Heart left ventricle (tissue), 13 donors: ENCODE results near the gene CCDC54.

Experiments used
- POLR2A ChIP-seq, 2 donors: fragments of 450-650 bp; IDR thresholded peaks; one replicate each; pipeline ENCODE4 v1.6.1; 2017; ENCODE audit warnings: antibody characterized with exemption in 2 of 2, mild to moderate bottlenecking in 2 of 2, moderate library complexity in 2 of 2
- TF ChIP-seq, protein P1 (sequence below), 12 donors: fragments of 200-600 bp; sonication (generic) in 4 of 12; IDR thresholded peaks; one replicate each; pipeline versions ENCODE4 v1.5.0 to v1.8.0; 2018 to 2022; ENCODE audit warnings: antibody characterized with exemption in 12 of 12, mild to moderate bottlenecking in 5 of 12
- donor health status: ischemic (EF 13 %, LVEDD 7.1; RV severe dilation, severe dysfunction).
- donor health status: DM: no; HTN: yes; CAD: no.
- donor health status: DM: no; HTN: no; CAD: no.
- donor health status: ischemic (EF 25% LVEDD 6.9; RV normal size, moderate dysfunction).
- donor health status: ischemic (EF 25% LVEDD 5.7; RV mildly dilated, moderate dysfunction).
- donor health status: ischemic (EF 35%, LVEDD 5.7; RV mildly dilated, moderate dysfunction).
- donor health status: nonischemic (EF 11% LVEDD 7.7; RV severe dilation, severe dysfunction).
- donor health status: DM: yes; HTN: yes; CAD: no.
- donor health status: PGD.
- donor health status: ischemic (EF 29% LVEDD 5.4; RV normal size, mild dysfunction).
- donor health status: nonischemic (EF 23%, LVEDD 6.1; RV moderate dilation, normal function).

DNA sequence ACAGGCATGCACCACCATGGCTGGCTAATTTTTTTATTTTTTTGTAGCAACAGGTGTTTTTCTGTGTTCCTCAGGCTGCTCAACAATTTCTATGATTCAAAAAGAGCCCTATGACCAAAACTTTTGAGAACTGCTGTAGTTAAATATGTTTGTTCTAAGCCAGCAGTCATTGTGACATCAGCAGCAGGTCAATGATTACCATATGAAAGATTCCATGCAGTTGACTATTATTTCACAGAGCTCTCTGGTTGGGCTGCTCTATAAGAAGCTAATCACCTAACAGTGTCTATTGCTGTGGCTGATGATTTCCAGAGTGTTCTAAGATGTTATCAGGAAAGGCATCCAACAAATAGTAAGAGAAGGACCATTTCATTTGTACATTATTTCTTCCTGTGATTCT lies at the start of gene CCDC54:
- TF ChIP-seq, protein P1, sequence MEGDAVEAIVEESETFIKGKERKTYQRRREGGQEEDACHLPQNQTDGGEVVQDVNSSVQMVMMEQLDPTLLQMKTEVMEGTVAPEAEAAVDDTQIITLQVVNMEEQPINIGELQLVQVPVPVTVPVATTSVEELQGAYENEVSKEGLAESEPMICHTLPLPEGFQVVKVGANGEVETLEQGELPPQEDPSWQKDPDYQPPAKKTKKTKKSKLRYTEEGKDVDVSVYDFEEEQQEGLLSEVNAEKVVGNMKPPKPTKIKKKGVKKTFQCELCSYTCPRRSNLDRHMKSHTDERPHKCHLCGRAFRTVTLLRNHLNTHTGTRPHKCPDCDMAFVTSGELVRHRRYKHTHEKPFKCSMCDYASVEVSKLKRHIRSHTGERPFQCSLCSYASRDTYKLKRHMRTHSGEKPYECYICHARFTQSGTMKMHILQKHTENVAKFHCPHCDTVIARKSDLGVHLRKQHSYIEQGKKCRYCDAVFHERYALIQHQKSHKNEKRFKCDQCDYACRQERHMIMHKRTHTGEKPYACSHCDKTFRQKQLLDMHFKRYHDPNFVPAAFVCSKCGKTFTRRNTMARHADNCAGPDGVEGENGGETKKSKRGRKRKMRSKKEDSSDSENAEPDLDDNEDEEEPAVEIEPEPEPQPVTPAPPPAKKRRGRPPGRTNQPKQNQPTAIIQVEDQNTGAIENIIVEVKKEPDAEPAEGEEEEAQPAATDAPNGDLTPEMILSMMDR (IDR thresholded peaks at IDR 0.05): no peak
- TF ChIP-seq POLR2A (IDR thresholded peaks at IDR 0.05): no peak
